CD4-positive, CD25-positive, alpha-beta regulatory T cell (primary cell): Measurements from ENCODE around the gene NEK7. TPM values are rescaled to one million over a fixed set of nuclear protein-coding genes. Genes with fewer than 3 reads are reported as not detected.

Experiments used
- ATAC-seq, 2 donors: fragments of 150-1000 bp; cut with Tn5 transposase; one replicate each; pipeline ENCODE4 v1.10.0; 2021; ENCODE audit warnings: low read depth in 2 of 2, moderate number of reproducible peaks in 2 of 2, moderate library complexity in 1 of 2
- DNase-seq, 3 donors: peaks; one replicate each; pipeline versions ENCODE4 v3.0.0 to v3.0.0-alpha.2; 2012 to 2022; ENCODE audit warnings: mixed read lengths in 1 of 3
- H3K27ac ChIP-seq: one replicate; pipeline ENCODE4 v1.7.0; 2013; ENCODE audit warnings: mild to moderate bottlenecking, low read length; ENCODE audit not compliant: insufficient read depth, poor library complexity, severe bottlenecking
- H3K27me3 ChIP-seq: one replicate; pipeline ENCODE4 v1.7.0; 2013; ENCODE audit warnings: low read length; ENCODE audit not compliant: control insufficient read depth, insufficient read depth
- H3K36me3 ChIP-seq: one replicate; pipeline ENCODE4 v1.7.0; 2013; ENCODE audit warnings: mild to moderate bottlenecking, low read length, moderate library complexity; ENCODE audit not compliant: control insufficient read depth, insufficient read depth
- H3K4me1 ChIP-seq: 2 replicates; pipeline ENCODE4 v1.7.0; 2013; ENCODE audit warnings: mild to moderate bottlenecking, low read length; ENCODE audit not compliant: insufficient read depth, control insufficient read depth, poor library complexity, severe bottlenecking
- H3K4me3 ChIP-seq: one replicate; pipeline ENCODE4 v1.7.0; 2013; ENCODE audit warnings: low read depth, mild to moderate bottlenecking, low read length, moderate library complexity
- H3K9me3 ChIP-seq, 2 experiments: 1 replicate in 1 of 2; 2 replicates in 1 of 2; pipeline ENCODE4 v1.7.0; 2013; ENCODE audit warnings: low read length in 2 of 2, mild to moderate bottlenecking in 1 of 2, moderate library complexity in 1 of 2; ENCODE audit not compliant: control insufficient read depth in 2 of 2
- H3K27ac Mint-ChIP-seq, 3 donors: one replicate each; pipeline ENCODE4 v1.8.0; 2020 to 2022; ENCODE audit warnings: mild to moderate bottlenecking in 3 of 3, mixed read lengths in 3 of 3, moderate library complexity in 2 of 3
- H3K27me3 Mint-ChIP-seq: one replicate; pipeline ENCODE4 v1.8.0; 2022; ENCODE audit warnings: mild to moderate bottlenecking, mixed read lengths
- H3K36me3 Mint-ChIP-seq: one replicate; pipeline ENCODE4 v1.8.0; 2020; ENCODE audit warnings: mixed read lengths
- H3K4me1 Mint-ChIP-seq, 4 donors: one replicate each; pipeline ENCODE4 v1.8.0; 2020 to 2022; ENCODE audit warnings: mixed read lengths in 4 of 4, mild to moderate bottlenecking in 1 of 4
- H3K4me3 Mint-ChIP-seq, 4 donors: one replicate each; pipeline ENCODE4 v1.8.0; 2020 to 2022; ENCODE audit warnings: mild to moderate bottlenecking in 4 of 4, mixed read lengths in 4 of 4, moderate library complexity in 3 of 4
- H3K9me3 Mint-ChIP-seq, 7 donors: one replicate each; pipeline ENCODE4 v1.8.0; 2020 to 2022; ENCODE audit warnings: mixed read lengths in 7 of 7, mild to moderate bottlenecking in 3 of 7, moderate library complexity in 2 of 7
- polyA plus RNA-seq, 4 donors: library from polyadenylated mRNA; unstranded; fragments of 300-500 nt; fragmentation: Illumina TruSeq; gene quantifications; one replicate each; pipeline ENCODE4 v1.2.3, GENCODE V29; 2021
- total RNA-seq: library from RNA; stranded (reverse); gene quantifications from one replicate; pipeline ENCODE4 v1.2.3, GENCODE V29; 2022

The NEK7 gene
- total and polyA plus RNA-seq, 5 donors from 2014 or later: 37.7 to 61.3 (median 54.3) TPM

- H3K9me3 Mint-ChIP-seq: no peaks in the 10 kb centered on the region
- H3K27ac Mint-ChIP-seq: no peak overlapping the region
These were observed 119.4 kb downstream of the NEK7 start for GRCh38 chr1:198276241-198276640.

GRCh38 chr1:198278943-198279342 lies 122.1 kb downstream of the NEK7 start:
- Mint-ChIP-seq H3K4me3 (no peak overlapping the region), H3K27me3 (no peaks in the 10 kb centered on the region), H3K4me1 (peaks cover 17 to 28% (median 24%) of the 10 kb centered on the region in 4 donors), H3K9me3 (no peaks in the 10 kb centered on the region), H3K36me3 (peaks cover 12% of the 10 kb centered on the region), H3K27ac (no peak overlapping the region)
- Histone ChIP-seq H3K27me3 (no peaks in the 10 kb centered on the region), H3K9me3 (no peaks in the 10 kb centered on the region), H3K36me3 (peaks cover 13% of the 10 kb centered on the region), H3K27ac (no peak overlapping the region), H3K4me1 (peaks cover 6% of the 10 kb centered on the region), H3K4me3 (no peak overlapping the region)
- ATAC-seq: no peak
- DNase-seq: no peak

More at GRCh38 chr1:198276241-198276640, 119.4 kb downstream of the NEK7 start:
- H3K27me3 Mint-ChIP-seq: no peaks in the 10 kb centered on the region
- Histone ChIP-seq H3K4me1 (no peaks in the 10 kb centered on the region), H3K36me3 (peaks cover 7% of the 10 kb centered on the region), H3K27me3 (no peaks in the 10 kb centered on the region), H3K9me3 (no peaks in the 10 kb centered on the region), H3K4me3 (no peak overlapping the region), H3K27ac (no peak overlapping the region)
- peaks cover 4 to 28% (median 21%) of the 10 kb centered on the region in 4 donors for H3K4me1 Mint-ChIP-seq
- ATAC-seq: no peak
- DNase-seq: no peak
- H3K4me3 Mint-ChIP-seq: no peak overlapping the region
- peaks cover 9% of the 10 kb centered on the region for H3K36me3 Mint-ChIP-seq

GRCh38 chr1:198280080-198280479 lies 123.3 kb downstream of the NEK7 start:
- H3K4me3 ChIP-seq: no peak overlapping the region
- no peak overlapping the region for H3K4me3 Mint-ChIP-seq
- no peaks in the 10 kb centered on the region for H3K9me3 ChIP-seq
- H3K4me1 ChIP-seq: peaks cover 6% of the 10 kb centered on the region
- no peak overlapping the region for H3K27ac ChIP-seq
- DNase-seq: no peak
- H3K27me3 ChIP-seq: no peaks in the 10 kb centered on the region
- H3K36me3 Mint-ChIP-seq: peaks cover 13% of the 10 kb centered on the region
- peaks cover 17 to 27% (median 20%) of the 10 kb centered on the region in 4 donors for H3K4me1 Mint-ChIP-seq
- no peaks in the 10 kb centered on the region for H3K27me3 Mint-ChIP-seq
- ATAC-seq: no peak
- no peaks in the 10 kb centered on the region for H3K9me3 Mint-ChIP-seq
- peaks cover 13% of the 10 kb centered on the region for H3K36me3 ChIP-seq
- H3K27ac Mint-ChIP-seq: no peak overlapping the region

GRCh38 chr1:198281911-198282310 lies 125.1 kb downstream of the NEK7 start:
- no peak for DNase-seq
- Histone ChIP-seq H3K36me3 (peaks cover 13% of the 10 kb centered on the region), H3K27ac (no peak overlapping the region), H3K9me3 (no peaks in the 10 kb centered on the region), H3K4me1 (peaks cover 6% of the 10 kb centered on the region), H3K27me3 (no peaks in the 10 kb centered on the region), H3K4me3 (no peak overlapping the region)
- no peaks in the 10 kb centered on the region for H3K27me3 Mint-ChIP-seq
- ATAC-seq: no peak
- peaks cover 17 to 25% (median 18%) of the 10 kb centered on the region in 4 donors for H3K4me1 Mint-ChIP-seq
- no peaks in the 10 kb centered on the region for H3K9me3 Mint-ChIP-seq
- H3K27ac Mint-ChIP-seq: peak overlapping the region in 1 of 3 donors; percentile 1
- no peak overlapping the region for H3K4me3 Mint-ChIP-seq
- H3K36me3 Mint-ChIP-seq: peaks cover 17% of the 10 kb centered on the region

GRCh38 chr1:198283222-198283621 lies 126.4 kb downstream of the NEK7 start:
- no peak for ATAC-seq
- peaks cover 17 to 27% (median 22%) of the 10 kb centered on the region in 4 donors for H3K4me1 Mint-ChIP-seq

GRCh38 chr1:198287916-198288315 lies 131.1 kb downstream of the NEK7 start:
- peaks cover 7% of the 10 kb centered on the region for H3K4me1 ChIP-seq
- peaks cover 15% of the 10 kb centered on the region for H3K36me3 Mint-ChIP-seq
- H3K36me3 ChIP-seq: peaks cover 10% of the 10 kb centered on the region
- peak overlapping the region in 1 of 3 donors; percentile 52 for H3K27ac Mint-ChIP-seq
- no peaks in the 10 kb centered on the region for H3K9me3 Mint-ChIP-seq
- H3K27me3 ChIP-seq: no peaks in the 10 kb centered on the region
- H3K27me3 Mint-ChIP-seq: no peaks in the 10 kb centered on the region
- no peaks in the 10 kb centered on the region for H3K9me3 ChIP-seq
- no peak overlapping the region for H3K4me3 ChIP-seq
- ATAC-seq: no peak
- no peak for DNase-seq
- H3K27ac ChIP-seq: no peak overlapping the region
- H3K4me3 Mint-ChIP-seq: no peak overlapping the region
- H3K4me1 Mint-ChIP-seq: peaks cover 10 to 27% (median 20%) of the 10 kb centered on the region in 4 donors

More at GRCh38 chr1:198283222-198283621, 126.4 kb downstream of the NEK7 start:
- peaks cover 6% of the 10 kb centered on the region for H3K4me1 ChIP-seq
- no peaks in the 10 kb centered on the region for H3K9me3 ChIP-seq
- H3K27ac ChIP-seq: no peak overlapping the region
- DNase-seq: no peak
- H3K4me3 ChIP-seq: no peak overlapping the region
- peaks cover 17% of the 10 kb centered on the region for H3K36me3 Mint-ChIP-seq
- H3K27me3 ChIP-seq: no peaks in the 10 kb centered on the region
- no peaks in the 10 kb centered on the region for H3K27me3 Mint-ChIP-seq
- H3K9me3 Mint-ChIP-seq: no peaks in the 10 kb centered on the region
- H3K36me3 ChIP-seq: peaks cover 13% of the 10 kb centered on the region
- no peak overlapping the region for H3K27ac Mint-ChIP-seq
- peak overlapping the region in 1 of 4 donors; percentile 3 for H3K4me3 Mint-ChIP-seq

GRCh38 chr1:198290089-198290683 lies 133.4 kb downstream of the NEK7 start:
- no peak overlapping the region for H3K27ac Mint-ChIP-seq
- no peak for ATAC-seq
- Histone ChIP-seq H3K9me3 (no peaks in the 10 kb centered on the region), H3K27ac (no peak overlapping the region), H3K27me3 (no peaks in the 10 kb centered on the region), H3K4me1 (peaks cover 4% of the 10 kb centered on the region), H3K36me3 (peaks cover 21% of the 10 kb centered on the region), H3K4me3 (no peak overlapping the region)
- no peak overlapping the region for H3K4me3 Mint-ChIP-seq
- peaks cover 6 to 27% (median 17%) of the 10 kb centered on the region in 4 donors for H3K4me1 Mint-ChIP-seq
- no peaks in the 10 kb centered on the region for H3K9me3 Mint-ChIP-seq
- H3K27me3 Mint-ChIP-seq: no peaks in the 10 kb centered on the region
- DNase-seq: no peak
- H3K36me3 Mint-ChIP-seq: peaks cover 14% of the 10 kb centered on the region

DNA sequence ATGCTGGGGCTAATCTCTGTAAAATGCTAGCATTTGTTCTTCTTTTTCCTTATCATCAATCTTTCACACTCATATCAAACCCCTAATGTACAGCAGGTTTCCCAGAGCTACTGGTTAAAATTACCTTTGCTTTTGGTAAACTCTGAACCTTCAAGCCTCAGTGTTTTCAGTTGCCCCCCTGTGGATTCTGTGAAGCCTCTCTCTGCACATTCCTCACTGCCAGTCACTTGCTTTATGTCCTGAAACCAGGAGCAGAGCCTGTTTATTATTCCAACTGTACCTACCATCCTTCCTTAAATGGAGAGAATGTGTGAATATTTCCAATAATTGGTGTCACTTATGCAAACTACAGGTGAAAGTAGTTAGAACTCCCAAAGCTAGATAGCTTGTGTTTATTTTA lies 134.2 kb downstream of the NEK7 start:
- Mint-ChIP-seq H3K4me3 (no peak overlapping the region), H3K36me3 (peaks cover 18% of the 10 kb centered on the region), H3K4me1 (peaks cover 10 to 34% (median 23%) of the 10 kb centered on the region in 4 donors), H3K27me3 (no peaks in the 10 kb centered on the region), H3K27ac (no peak overlapping the region), H3K9me3 (no peaks in the 10 kb centered on the region)
- Histone ChIP-seq H3K4me3 (no peak overlapping the region), H3K9me3 (no peaks in the 10 kb centered on the region), H3K27ac (no peak overlapping the region), H3K4me1 (peaks cover 4% of the 10 kb centered on the region), H3K27me3 (no peaks in the 10 kb centered on the region), H3K36me3 (peaks cover 26% of the 10 kb centered on the region)
- ATAC-seq (no peak), DNase-seq (no peak)
